ENCODE results near the gene IL6R.

- TF ChIP-seq CTCF (IDR thresholded peaks at IDR 0.05; ENCODE audit: poor library complexity) (no peak), EZH2 (IDR thresholded peaks at IDR 0.05; ENCODE audit: borderline replicate concordance) (no peak), EZH2phosphoT487 (IDR thresholded peaks at IDR 0.05; ENCODE audit: low read depth, severe bottlenecking, unreplicated experiment) (no peak)
Measured at GRCh38 chr1:154414606-154415005, 9.5 kb downstream of the IL6R start.
